T-cell (primary cell): ENCODE results near the gene LDB2. TPM values are rescaled to one million over a fixed set of nuclear protein-coding genes. Genes with fewer than 3 reads are reported as not detected.

Experiments
- ATAC-seq, 4 experiments: fragments of 200-7000 bp in 3 of 4; fragments of 150-1000 bp in 1 of 4; cut with Tn5 transposase; replicated peaks in 1 of 4; 1 replicate in 3 of 4; 2 replicates in 1 of 4; pipeline ENCODE4 v1.10.0; 2021; ENCODE audit warnings: moderate library complexity in 3 of 4, mild to moderate bottlenecking in 2 of 4, moderate number of reproducible peaks in 1 of 4
- CTCF ChIA-PET, 2 donors: fragments of 300-600 bp; sonication (Branson Sonifier 250); formaldehyde crosslinking; loops; one replicate each; lab custom pipeline; 2022; ENCODE audit warnings: antibody characterized with exemption in 2 of 2; lab: Charles Lee
- POLR2A ChIA-PET, 2 donors: fragments of 300-600 bp; sonication (Branson Sonifier 250); formaldehyde crosslinking; loops; one replicate each; lab custom pipeline; 2022; ENCODE audit warnings: antibody characterized with exemption in 2 of 2; lab: Charles Lee
- DNase-seq, 35 experiments: peaks; one replicate each; pipeline versions ENCODE4 v3.0.0 to v3.0.0-alpha.2; 2013 to 2023
- H3K27ac ChIP-seq: one replicate; pipeline ENCODE4 v1.5.1; 2013; ENCODE audit warnings: low read length
- H3K27me3 ChIP-seq, 2 experiments: replicated peaks in 1 of 2; 1 replicate in 1 of 2; 2 replicates in 1 of 2; pipeline versions ENCODE4 v1.6.1 to v1.7.0; 2013; ENCODE audit warnings: low read length in 1 of 2, mixed read lengths in 1 of 2; ENCODE audit not compliant: control insufficient read depth in 2 of 2, insufficient read depth in 2 of 2; ENCODE audit errors: extremely low read depth in 1 of 2
- H3K36me3 ChIP-seq, 2 donors: 1 replicate in 1 of 2; 2 replicates in 1 of 2; pipeline versions ENCODE4 v1.6.1 to v1.7.0; 2013; ENCODE audit warnings: low read length in 1 of 2; ENCODE audit not compliant: control insufficient read depth in 2 of 2, insufficient read depth in 1 of 2; ENCODE audit errors: extremely low read depth in 1 of 2
- H3K4me1 ChIP-seq, 2 experiments: 1 replicate in 1 of 2; 2 replicates in 1 of 2; pipeline versions ENCODE4 v1.6.1 to v1.7.0; 2013; ENCODE audit warnings: low read length in 2 of 2, mixed read lengths in 1 of 2; ENCODE audit not compliant: insufficient read depth in 2 of 2, control insufficient read depth in 1 of 2; ENCODE audit errors: extremely low read depth in 1 of 2
- H3K4me3 ChIP-seq, 2 donors: 1 replicate in 1 of 2; 2 replicates in 1 of 2; pipeline versions ENCODE4 v1.5.1 to v1.7.0; 2013; ENCODE audit warnings: mild to moderate bottlenecking in 2 of 2, low read length in 1 of 2, moderate library complexity in 1 of 2; ENCODE audit not compliant: control insufficient read depth in 1 of 2; ENCODE audit errors: extremely low read depth in 1 of 2
- H3K9me3 ChIP-seq: 2 replicates; pipeline ENCODE4 v1.7.0; 2013
- H3K27ac Mint-ChIP-seq, 2 donors: one replicate each; pipeline ENCODE4 v1.8.0; 2020 to 2021; ENCODE audit warnings: mild to moderate bottlenecking in 2 of 2, mixed read lengths in 2 of 2
- H3K27me3 Mint-ChIP-seq, 2 donors: one replicate each; pipeline ENCODE4 v1.8.0; 2021 to 2022; ENCODE audit warnings: mixed read lengths in 2 of 2
- H3K36me3 Mint-ChIP-seq: one replicate; pipeline ENCODE4 v1.8.0; 2021; ENCODE audit warnings: mixed read lengths
- H3K4me1 Mint-ChIP-seq, 3 donors: one replicate each; pipeline ENCODE4 v1.8.0; 2020 to 2022; ENCODE audit warnings: mixed read lengths in 3 of 3, mild to moderate bottlenecking in 1 of 3
- H3K4me3 Mint-ChIP-seq, 3 donors: one replicate each; pipeline ENCODE4 v1.8.0; 2020 to 2022; ENCODE audit warnings: mild to moderate bottlenecking in 3 of 3, mixed read lengths in 3 of 3, moderate library complexity in 3 of 3
- H3K9me3 Mint-ChIP-seq, 3 donors: one replicate each; pipeline ENCODE4 v1.8.0; 2020 to 2022; ENCODE audit warnings: mixed read lengths in 3 of 3
- WGBS: methylation state at CpG from one replicate; pipeline ENCODE4 v1.1.5; 2013; ENCODE audit warnings: missing lambda C conversion rate; ENCODE audit not compliant: insufficient coverage; 5-methylcytosine and 5-hydroxymethylcytosine counted together
- total RNA-seq, 35 experiments: library from RNA in 6 of 35; stranded (reverse) in 6 of 35; fragments of 120-200 nt in 1 of 35; gene quantifications; one replicate each; pipeline versions ENCODE4 v1.2.1 to v1.2.4 and lab custom pipeline; 2013 to 2026

The LDB2 gene
- total RNA-seq, 5 donors from 2014 or later (not counting 1 experiment from before 2014, with no cell fraction given) = 0.15 to 0.82 (median 0.39) TPM; not detected in 2

- WGBS = no CpG with 5 or more reads among the region's 2 CpGs
- Mint-ChIP-seq H3K36me3 (no peaks in the 10 kb centered on the region), H3K4me3 (no peak overlapping the region), H3K27ac (no peak overlapping the region), H3K9me3 (no peaks in the 10 kb centered on the region), H3K4me1 (no peaks in the 10 kb centered on the region), H3K27me3 (no peaks in the 10 kb centered on the region)
- H3K27ac ChIP-seq = no peak overlapping the region
- CTCF ChIA-PET = no interaction called here
- H3K4me3 ChIP-seq = no peak overlapping the region
- no peaks in the 10 kb centered on the region for H3K36me3 ChIP-seq
- H3K9me3 ChIP-seq = no peaks in the 10 kb centered on the region
- POLR2A ChIA-PET = no interaction called here
- no peaks in the 10 kb centered on the region for H3K27me3 ChIP-seq
- no peaks in the 10 kb centered on the region for H3K4me1 ChIP-seq
- DNase-seq (no peak), ATAC-seq (no peak)
Measured at GRCh38 chr4:16864199-16864598, 34.2 kb downstream of the LDB2 start.

GRCh38 chr4:16862697-16863096 is 35.7 kb downstream of the LDB2 start:
- ChIA-PET CTCF (no interaction called here), POLR2A (interaction anchor here in 1 of 2 donors (0.6 kb wide), 1 partner anchor 709 kb away, joined by 3 read pairs; no protein-coding TSS in a partner anchor)
- Mint-ChIP-seq H3K4me3 (no peak overlapping the region), H3K9me3 (no peaks in the 10 kb centered on the region), H3K27ac (no peak overlapping the region), H3K4me1 (no peaks in the 10 kb centered on the region), H3K36me3 (no peaks in the 10 kb centered on the region), H3K27me3 (no peaks in the 10 kb centered on the region)
- 79% methylated on average over 4 of the region's 11 CpGs for WGBS
- no peak for ATAC-seq
- DNase-seq = no peak
- H3K9me3 ChIP-seq = no peaks in the 10 kb centered on the region
- H3K27me3 ChIP-seq = no peaks in the 10 kb centered on the region
- no peak overlapping the region for H3K27ac ChIP-seq
- H3K4me3 ChIP-seq = no peak overlapping the region
- no peaks in the 10 kb centered on the region for H3K4me1 ChIP-seq
- H3K36me3 ChIP-seq = no peaks in the 10 kb centered on the region

- Histone ChIP-seq H3K4me1 (no peaks in the 10 kb centered on the region), H3K27ac (no peak overlapping the region), H3K9me3 (no peaks in the 10 kb centered on the region), H3K27me3 (no peaks in the 10 kb centered on the region), H3K4me3 (no peak overlapping the region), H3K36me3 (no peaks in the 10 kb centered on the region)
- DNase-seq (no peak), ATAC-seq (no peak)
- no peaks in the 10 kb centered on the region for H3K27me3 Mint-ChIP-seq
- no peak overlapping the region for H3K4me3 Mint-ChIP-seq
- no peaks in the 10 kb centered on the region for H3K36me3 Mint-ChIP-seq
- CTCF ChIA-PET = no interaction called here
- POLR2A ChIA-PET = no interaction called here
- H3K9me3 Mint-ChIP-seq = no peaks in the 10 kb centered on the region
- no peak overlapping the region for H3K27ac Mint-ChIP-seq
- no peaks in the 10 kb centered on the region for H3K4me1 Mint-ChIP-seq
- no CpG with 5 or more reads among the region's 1 CpG for WGBS
Measured at GRCh38 chr4:16860516-16860915, 37.9 kb downstream of the LDB2 start.

GRCh38 chr4:16859031-16859430 is 39.4 kb downstream of the LDB2 start:
- Histone ChIP-seq H3K4me3 (no peak overlapping the region), H3K36me3 (no peaks in the 10 kb centered on the region), H3K27me3 (no peaks in the 10 kb centered on the region), H3K9me3 (no peaks in the 10 kb centered on the region), H3K27ac (no peak overlapping the region), H3K4me1 (no peaks in the 10 kb centered on the region)
- Mint-ChIP-seq H3K4me1 (no peaks in the 10 kb centered on the region), H3K9me3 (no peaks in the 10 kb centered on the region), H3K36me3 (no peaks in the 10 kb centered on the region), H3K27me3 (no peaks in the 10 kb centered on the region), H3K4me3 (no peak overlapping the region), H3K27ac (no peak overlapping the region)
- DNase-seq (no peak), ATAC-seq (no peak)
- POLR2A ChIA-PET = no interaction called here
- CTCF ChIA-PET = no interaction called here
- 50% methylated on average over 2 of the region's 4 CpGs for WGBS

GRCh38 chr4:16858275-16858752 is 40.1 kb downstream of the LDB2 start:
- no peak overlapping the region for H3K27ac Mint-ChIP-seq
- no peak overlapping the region for H3K27ac ChIP-seq
- H3K27me3 Mint-ChIP-seq = no peaks in the 10 kb centered on the region
- no peaks in the 10 kb centered on the region for H3K36me3 ChIP-seq
- no peak for DNase-seq
- no peak for ATAC-seq
- no peaks in the 10 kb centered on the region for H3K9me3 Mint-ChIP-seq
- no peak overlapping the region for H3K4me3 Mint-ChIP-seq
- no peak overlapping the region for H3K4me3 ChIP-seq
- H3K4me1 Mint-ChIP-seq = no peaks in the 10 kb centered on the region
- ChIA-PET POLR2A (no interaction called here), CTCF (no interaction called here)
- WGBS = 80% methylated on average over 2 of the region's 9 CpGs
- no peaks in the 10 kb centered on the region for H3K36me3 Mint-ChIP-seq
- H3K9me3 ChIP-seq = no peaks in the 10 kb centered on the region
- no peaks in the 10 kb centered on the region for H3K4me1 ChIP-seq
- H3K27me3 ChIP-seq = no peaks in the 10 kb centered on the region

DNA sequence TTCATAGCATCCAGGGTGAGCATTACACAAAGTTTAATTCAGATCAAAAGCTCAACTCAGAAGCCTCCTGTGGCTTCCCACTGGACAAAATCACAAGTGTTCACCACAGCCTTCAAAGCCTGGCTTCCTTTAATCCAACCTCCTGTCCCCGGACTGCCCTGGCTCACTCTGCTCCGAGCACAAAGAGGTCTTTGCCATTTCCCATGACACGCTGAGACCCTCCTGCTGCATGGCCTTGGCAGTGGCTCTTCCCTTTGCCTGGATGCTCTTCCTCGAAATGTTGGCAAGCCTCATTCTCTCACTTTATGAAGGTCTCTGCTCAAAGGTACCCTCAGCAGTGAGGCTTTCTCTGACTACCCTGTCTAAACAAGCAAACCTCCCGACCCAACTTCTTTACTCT is 41.0 kb downstream of the LDB2 start:
- no peaks in the 10 kb centered on the region for H3K9me3 ChIP-seq
- ATAC-seq (no peak), DNase-seq (no peak)
- WGBS = 70% methylated on average over 4 of the region's 5 CpGs
- CTCF ChIA-PET = no interaction called here
- no peak overlapping the region for H3K4me3 ChIP-seq
- no peak overlapping the region for H3K4me3 Mint-ChIP-seq
- H3K4me1 ChIP-seq = no peaks in the 10 kb centered on the region
- H3K27me3 Mint-ChIP-seq = no peaks in the 10 kb centered on the region
- H3K36me3 Mint-ChIP-seq = no peaks in the 10 kb centered on the region
- H3K27me3 ChIP-seq = no peaks in the 10 kb centered on the region
- POLR2A ChIA-PET = no interaction called here
- no peak overlapping the region for H3K27ac ChIP-seq
- H3K4me1 Mint-ChIP-seq = no peaks in the 10 kb centered on the region
- no peaks in the 10 kb centered on the region for H3K36me3 ChIP-seq
- no peak overlapping the region for H3K27ac Mint-ChIP-seq
- H3K9me3 Mint-ChIP-seq = no peaks in the 10 kb centered on the region

DNA sequence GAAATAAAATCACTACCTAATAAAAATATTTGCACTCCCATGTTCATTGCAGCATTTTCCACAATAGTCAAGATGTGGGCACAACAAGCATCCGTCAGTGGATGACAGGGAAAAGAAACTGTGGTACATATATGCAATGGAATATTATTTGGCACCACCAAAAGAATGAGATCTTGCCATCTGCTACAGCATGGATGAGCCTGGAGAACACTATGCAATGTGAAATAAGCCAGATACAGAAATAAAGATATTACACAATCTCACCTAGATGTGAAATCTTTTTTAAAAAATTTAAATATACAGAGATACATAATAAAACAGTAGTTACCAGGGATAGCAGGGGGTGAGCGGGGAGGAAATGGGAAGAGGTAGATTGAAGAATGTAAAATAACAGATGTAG is 44.8 kb downstream of the LDB2 start:
- no CpG with 5 or more reads among the region's 2 CpGs for WGBS
- no peak overlapping the region for H3K4me3 Mint-ChIP-seq

More for the DNA sequence above, 44.8 kb downstream of the LDB2 start:
- Mint-ChIP-seq H3K9me3 (no peaks in the 10 kb centered on the region), H3K4me1 (no peaks in the 10 kb centered on the region), H3K27me3 (peaks cover 0 to 3% of the 10 kb centered on the region in 2 donors), H3K36me3 (no peaks in the 10 kb centered on the region), H3K27ac (no peak overlapping the region)
- no peak for ATAC-seq
- Histone ChIP-seq H3K9me3 (no peaks in the 10 kb centered on the region), H3K27ac (no peak overlapping the region), H3K4me1 (no peaks in the 10 kb centered on the region), H3K27me3 (no peaks in the 10 kb centered on the region), H3K4me3 (no peak overlapping the region), H3K36me3 (no peaks in the 10 kb centered on the region)
- POLR2A ChIA-PET = no interaction called here
- DNase-seq = no peak
- CTCF ChIA-PET = no interaction called here
